Measurements from ENCODE around the gene AHCYL2.

The AHCYL2 gene

DNA sequence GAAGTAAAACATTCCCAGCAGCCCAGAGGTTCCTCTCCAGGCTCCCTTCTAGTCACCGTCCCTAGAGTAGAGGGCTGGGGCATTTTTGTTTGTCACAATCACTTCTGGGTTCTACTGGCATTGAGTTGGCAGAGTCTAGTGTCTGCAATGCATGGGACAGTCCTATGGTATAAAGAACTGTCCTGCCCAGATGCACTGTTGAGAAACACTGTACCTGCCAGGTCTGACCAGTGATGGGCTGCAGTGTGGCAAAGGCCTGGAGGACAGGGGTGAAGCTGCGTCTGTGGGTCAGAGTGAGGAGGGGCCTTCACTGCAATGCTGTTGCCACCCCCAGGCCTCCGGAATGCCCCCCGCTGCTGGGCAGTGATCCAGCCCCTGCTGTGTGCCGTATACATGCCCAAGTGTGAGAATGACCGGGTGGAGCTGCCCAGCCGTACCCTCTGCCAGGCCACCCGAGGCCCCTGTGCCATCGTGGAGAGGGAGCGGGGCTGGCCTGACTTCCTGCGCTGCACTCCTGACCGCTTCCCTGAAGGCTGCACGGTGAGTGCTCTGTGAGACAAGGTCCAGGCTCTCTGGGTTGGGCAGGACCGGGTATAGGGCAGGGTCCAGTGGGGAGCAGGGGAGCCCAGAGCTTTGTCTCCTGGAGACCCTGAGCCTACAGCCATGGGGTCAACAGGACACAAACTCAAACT lies 21.6 kb upstream of the AHCYL2 start:
- TF ChIP-seq FOXP2 (optimal IDR thresholded peaks at IDR 0.05; ENCODE audit: control extremely low read depth, extremely low read length, insufficient read depth): no peak
- no peak for TF ChIP-seq EZH2 (IDR thresholded peaks at IDR 0.05)
- no peak for TF ChIP-seq POLR2AphosphoS5 (IDR thresholded peaks at IDR 0.05; ENCODE audit: borderline replicate concordance, low read depth, low read length)
- no peak overlapping the region for H3K9ac ChIP-seq (ENCODE audit: insufficient read length)
- H3K4me3 ChIP-seq: no peak overlapping the region
- no peak overlapping the region for H3K27ac ChIP-seq
- peaks cover 13% of the 10 kb centered on the region; the same call in 1 of the 2 replicates for H3K36me3 ChIP-seq (ENCODE audit: insufficient read depth, low read length)
- no peaks in the 10 kb centered on the region for H3K9me3 ChIP-seq (ENCODE audit: low read depth, low read length)
- no peak for DNase-seq (ENCODE audit: low read depth, low spot score)

DNA sequence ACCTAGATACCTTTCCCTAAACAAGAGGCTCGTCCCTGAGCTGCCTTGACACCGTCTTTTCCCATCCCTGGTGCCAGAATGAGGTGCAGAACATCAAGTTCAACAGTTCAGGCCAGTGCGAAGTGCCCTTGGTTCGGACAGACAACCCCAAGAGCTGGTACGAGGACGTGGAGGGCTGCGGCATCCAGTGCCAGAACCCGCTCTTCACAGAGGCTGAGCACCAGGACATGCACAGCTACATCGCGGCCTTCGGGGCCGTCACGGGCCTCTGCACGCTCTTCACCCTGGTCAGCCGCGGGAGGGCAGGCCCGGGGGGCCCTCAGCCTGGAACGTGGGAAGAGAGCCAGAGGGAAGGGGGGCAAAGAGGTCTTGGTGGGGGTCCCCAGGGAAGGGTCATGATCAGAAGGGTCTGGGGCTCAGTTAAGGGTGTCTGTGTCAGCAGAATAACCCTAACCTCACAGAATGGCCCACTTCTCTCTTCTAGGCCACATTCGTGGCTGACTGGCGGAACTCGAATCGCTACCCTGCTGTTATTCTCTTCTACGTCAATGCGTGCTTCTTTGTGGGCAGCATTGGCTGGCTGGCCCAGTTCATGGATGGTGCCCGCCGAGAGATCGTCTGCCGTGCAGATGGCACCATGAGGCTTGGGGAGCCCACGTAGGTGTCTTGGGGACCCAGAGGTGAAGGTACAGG lies 19.6 kb upstream of the AHCYL2 start:
- H3K9ac ChIP-seq (ENCODE audit: insufficient read length): no peak overlapping the region
- H3K27ac ChIP-seq: no peak overlapping the region
- peaks cover 20% of the 10 kb centered on the region; the same call in 1 of the 2 replicates for H3K36me3 ChIP-seq (ENCODE audit: insufficient read depth, low read length)
- H3K4me3 ChIP-seq: no peak overlapping the region
- no peaks in the 10 kb centered on the region for H3K9me3 ChIP-seq (ENCODE audit: low read depth, low read length)
- TF ChIP-seq EZH2 (IDR thresholded peaks at IDR 0.05) (no peak), FOXP2 (optimal IDR thresholded peaks at IDR 0.05; ENCODE audit: control extremely low read depth, extremely low read length, insufficient read depth) (no peak), POLR2AphosphoS5 (IDR thresholded peaks at IDR 0.05; ENCODE audit: borderline replicate concordance, low read depth, low read length) (no peak)
- DNase-seq (ENCODE audit: low read depth, low spot score): no peak

DNA sequence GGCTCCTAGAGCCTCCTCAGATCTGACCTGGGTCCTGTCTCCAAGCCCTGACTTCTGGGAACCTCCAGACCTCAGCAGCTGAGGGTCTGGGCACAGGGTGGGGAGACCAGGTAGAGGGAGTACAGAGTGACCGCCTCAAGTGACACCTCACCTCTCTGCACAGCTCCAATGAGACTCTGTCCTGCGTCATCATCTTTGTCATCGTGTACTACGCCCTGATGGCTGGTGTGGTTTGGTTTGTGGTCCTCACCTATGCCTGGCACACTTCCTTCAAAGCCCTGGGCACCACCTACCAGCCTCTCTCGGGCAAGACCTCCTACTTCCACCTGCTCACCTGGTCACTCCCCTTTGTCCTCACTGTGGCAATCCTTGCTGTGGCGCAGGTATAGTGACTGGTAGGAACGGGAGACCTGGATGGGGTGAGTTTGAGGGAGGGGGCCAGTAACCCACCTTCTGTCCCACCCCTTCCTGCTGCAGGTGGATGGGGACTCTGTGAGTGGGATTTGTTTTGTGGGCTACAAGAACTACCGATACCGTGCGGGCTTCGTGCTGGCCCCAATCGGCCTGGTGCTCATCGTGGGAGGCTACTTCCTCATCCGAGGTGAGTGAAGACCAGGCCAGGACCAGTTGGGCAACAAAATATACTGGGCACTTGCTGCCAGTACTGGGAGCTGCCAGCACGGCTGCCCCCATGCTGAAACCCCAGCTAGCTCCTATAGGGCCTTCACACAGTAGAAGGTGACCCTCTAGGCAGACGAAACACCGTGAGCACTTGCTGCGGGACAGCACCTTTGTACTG lies 18.6 kb upstream of the AHCYL2 start:
- no peak overlapping the region for H3K9ac ChIP-seq (ENCODE audit: insufficient read length)
- TF ChIP-seq FOXP2 (optimal IDR thresholded peaks at IDR 0.05; ENCODE audit: control extremely low read depth, extremely low read length, insufficient read depth): no peak
- TF ChIP-seq EZH2 (IDR thresholded peaks at IDR 0.05): no peak
- no peak for TF ChIP-seq POLR2AphosphoS5 (IDR thresholded peaks at IDR 0.05; ENCODE audit: borderline replicate concordance, low read depth, low read length)
- no peaks in the 10 kb centered on the region for H3K9me3 ChIP-seq (ENCODE audit: low read depth, low read length)
- no peak for DNase-seq (ENCODE audit: low read depth, low spot score)
- peaks cover 29% of the 10 kb centered on the region; the same call in 1 of the 2 replicates for H3K36me3 ChIP-seq (ENCODE audit: insufficient read depth, low read length)
- H3K4me3 ChIP-seq: no peak overlapping the region
- H3K27ac ChIP-seq: no peak overlapping the region

DNA sequence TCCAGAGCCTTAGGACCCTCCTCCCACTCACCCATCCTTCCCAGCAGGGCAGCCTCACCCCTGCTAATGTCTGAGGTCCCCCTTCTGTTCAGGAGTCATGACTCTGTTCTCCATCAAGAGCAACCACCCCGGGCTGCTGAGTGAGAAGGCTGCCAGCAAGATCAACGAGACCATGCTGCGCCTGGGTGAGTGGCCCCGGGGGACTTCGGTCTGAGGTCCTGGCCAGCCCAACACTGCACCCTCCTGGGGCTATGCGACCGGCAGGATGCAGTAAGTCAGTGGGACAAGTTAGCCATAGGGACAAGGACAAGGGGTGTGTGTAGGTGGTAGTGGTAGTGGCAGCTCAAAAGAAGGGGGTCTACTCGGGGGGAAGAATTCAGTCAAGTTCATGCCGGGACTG lies 16.2 kb upstream of the AHCYL2 start:
- Histone ChIP-seq H3K27ac (no peak overlapping the region), H3K36me3 (ENCODE audit: insufficient read depth, low read length) (peaks cover 37% of the 10 kb centered on the region; the same call in 1 of the 2 replicates), H3K9ac (ENCODE audit: insufficient read length) (no peak overlapping the region), H3K4me3 (no peak overlapping the region), H3K9me3 (ENCODE audit: low read depth, low read length) (no peaks in the 10 kb centered on the region)
- no peak for DNase-seq (ENCODE audit: low read depth, low spot score)
- no peak for TF ChIP-seq POLR2AphosphoS5 (IDR thresholded peaks at IDR 0.05; ENCODE audit: borderline replicate concordance, low read depth, low read length)
- TF ChIP-seq EZH2 (IDR thresholded peaks at IDR 0.05): no peak
- no peak for TF ChIP-seq FOXP2 (optimal IDR thresholded peaks at IDR 0.05; ENCODE audit: control extremely low read depth, extremely low read length, insufficient read depth)

DNA sequence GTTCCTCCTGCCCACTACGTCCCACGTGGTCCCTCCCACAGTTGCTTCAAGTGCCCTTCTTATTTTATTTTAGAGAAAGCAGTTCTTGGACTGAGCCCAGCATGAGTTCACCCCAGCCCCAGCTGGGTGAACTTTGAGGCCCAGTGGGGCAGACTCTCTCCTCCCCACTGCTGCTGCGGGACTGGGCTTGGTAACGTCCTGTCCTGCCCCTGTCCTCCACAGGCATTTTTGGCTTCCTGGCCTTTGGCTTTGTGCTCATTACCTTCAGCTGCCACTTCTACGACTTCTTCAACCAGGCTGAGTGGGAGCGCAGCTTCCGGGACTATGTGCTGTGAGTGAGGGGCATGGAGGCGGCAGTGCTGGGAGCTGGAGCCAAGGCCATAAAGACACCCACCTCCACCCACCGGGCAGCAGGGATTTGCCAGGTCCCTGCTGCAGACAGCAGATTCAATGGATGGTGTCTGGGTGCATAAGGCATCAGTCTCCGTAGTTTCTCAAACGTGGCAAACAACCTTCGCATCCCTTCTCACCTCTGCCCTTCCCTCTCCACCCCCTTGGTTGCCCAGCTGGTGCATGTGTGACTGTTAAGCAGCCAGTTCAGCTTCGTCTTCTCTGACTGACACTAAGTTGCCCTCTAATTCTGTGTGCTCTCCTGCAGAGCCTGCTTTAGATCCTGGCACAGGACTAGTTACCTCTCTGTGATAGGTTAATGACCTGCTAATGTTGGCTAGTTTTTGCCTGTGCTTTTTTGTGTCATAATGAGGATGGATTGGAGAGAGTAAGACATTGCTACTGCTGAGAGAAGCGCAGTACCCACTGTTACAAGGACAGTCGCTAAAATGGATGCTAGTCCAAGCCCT lies 15.5 kb upstream of the AHCYL2 start:
- no peak overlapping the region for H3K27ac ChIP-seq
- H3K36me3 ChIP-seq (ENCODE audit: insufficient read depth, low read length): peaks cover 37% of the 10 kb centered on the region; the same call in 1 of the 2 replicates
- H3K4me3 ChIP-seq: no peak overlapping the region

DNA sequence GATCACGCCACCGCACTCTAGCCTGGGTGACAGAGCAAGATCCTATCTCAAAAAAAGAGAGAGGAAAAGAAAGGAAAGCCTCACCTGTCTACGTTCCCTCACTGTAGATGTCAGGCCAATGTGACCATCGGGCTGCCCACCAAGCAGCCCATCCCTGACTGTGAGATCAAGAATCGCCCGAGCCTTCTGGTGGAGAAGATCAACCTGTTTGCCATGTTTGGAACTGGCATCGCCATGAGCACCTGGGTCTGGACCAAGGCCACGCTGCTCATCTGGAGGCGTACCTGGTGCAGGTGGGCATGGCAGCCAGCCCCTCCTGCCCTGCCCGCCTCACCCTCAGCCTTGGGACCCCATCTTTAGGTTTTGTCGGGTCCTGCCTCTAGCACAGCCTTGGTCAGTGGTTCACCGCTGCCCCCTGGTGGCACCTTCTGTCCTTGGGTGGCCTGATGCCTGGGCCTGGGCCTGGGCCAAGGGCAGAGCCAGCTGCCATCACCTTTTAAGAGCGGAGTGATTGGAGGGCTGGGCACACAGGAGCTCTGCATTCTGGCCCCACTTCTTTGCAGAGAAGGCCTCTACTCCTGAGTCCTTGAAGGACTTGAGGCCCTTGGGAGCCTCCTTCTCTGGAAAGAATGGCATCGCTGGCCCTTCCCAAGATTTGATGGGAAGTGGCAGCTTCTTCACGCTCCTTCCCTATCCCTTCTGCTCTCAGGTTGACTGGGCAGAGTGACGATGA lies 14.4 kb upstream of the AHCYL2 start:
- H3K4me3 ChIP-seq: no peak overlapping the region
- no peaks in the 10 kb centered on the region for H3K9me3 ChIP-seq (ENCODE audit: low read depth, low read length)
- H3K36me3 ChIP-seq (ENCODE audit: insufficient read depth, low read length): peaks cover 37% of the 10 kb centered on the region; the same call in 1 of the 2 replicates
- peak overlapping the region; percentile 6; the same call in 1 of the 2 replicates for H3K27ac ChIP-seq
- DNase-seq (ENCODE audit: low read depth, low spot score): no peak
- no peak overlapping the region for H3K9ac ChIP-seq (ENCODE audit: insufficient read length)
- TF ChIP-seq POLR2AphosphoS5 (IDR thresholded peaks at IDR 0.05; ENCODE audit: borderline replicate concordance, low read depth, low read length) (no peak), EZH2 (IDR thresholded peaks at IDR 0.05) (no peak), FOXP2 (optimal IDR thresholded peaks at IDR 0.05; ENCODE audit: control extremely low read depth, extremely low read length, insufficient read depth) (no peak)

More for the DNA sequence above, 15.5 kb upstream of the AHCYL2 start:
- Histone ChIP-seq H3K9ac (ENCODE audit: insufficient read length) (no peak overlapping the region), H3K9me3 (ENCODE audit: low read depth, low read length) (no peaks in the 10 kb centered on the region)
- no peak for DNase-seq (ENCODE audit: low read depth, low spot score)
- TF ChIP-seq FOXP2 (optimal IDR thresholded peaks at IDR 0.05; ENCODE audit: control extremely low read depth, extremely low read length, insufficient read depth) (no peak), POLR2AphosphoS5 (IDR thresholded peaks at IDR 0.05; ENCODE audit: borderline replicate concordance, low read depth, low read length) (no peak)

DNA sequence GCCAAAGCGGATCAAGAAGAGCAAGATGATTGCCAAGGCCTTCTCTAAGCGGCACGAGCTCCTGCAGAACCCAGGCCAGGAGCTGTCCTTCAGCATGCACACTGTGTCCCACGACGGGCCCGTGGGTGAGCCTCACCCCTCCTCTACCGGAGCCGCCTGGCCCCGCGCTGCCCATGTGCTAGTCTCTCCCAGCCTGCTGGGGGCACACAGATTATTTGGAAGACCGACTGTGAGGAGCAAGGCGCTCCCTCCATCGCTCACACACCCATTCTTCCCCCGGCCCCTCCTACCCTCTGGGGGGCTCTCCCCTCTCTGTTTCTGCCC lies 13.9 kb upstream of the AHCYL2 start:
- DNase-seq (ENCODE audit: low read depth, low spot score): no peak
- no peaks in the 10 kb centered on the region for H3K9me3 ChIP-seq (ENCODE audit: low read depth, low read length)
- H3K36me3 ChIP-seq (ENCODE audit: insufficient read depth, low read length): peaks cover 36% of the 10 kb centered on the region; the same call in 1 of the 2 replicates
- no peak overlapping the region for H3K27ac ChIP-seq
- H3K4me3 ChIP-seq: no peak overlapping the region
- no peak for TF ChIP-seq POLR2AphosphoS5 (IDR thresholded peaks at IDR 0.05; ENCODE audit: borderline replicate concordance, low read depth, low read length)
- TF ChIP-seq EZH2 (IDR thresholded peaks at IDR 0.05): no peak
- no peak for TF ChIP-seq FOXP2 (optimal IDR thresholded peaks at IDR 0.05; ENCODE audit: control extremely low read depth, extremely low read length, insufficient read depth)
- H3K9ac ChIP-seq (ENCODE audit: insufficient read length): no peak overlapping the region

Measured in SK-N-MC (cell line).